CD4-positive, alpha-beta memory T cell (primary cell): ENCODE results near the gene DNAH1. TPM values are rescaled to one million over a fixed set of nuclear protein-coding genes. Genes with fewer than 3 reads are reported as not detected.

Experiments
- CTCF ChIA-PET: fragments of 350-600 bp; sonication (Branson Sonifier 250); formaldehyde crosslinking; loops from one replicate; lab custom pipeline; 2021; ENCODE audit warnings: inconsistent platforms; ENCODE audit not compliant: partially characterized antibody; lab: Charles Lee
- POLR2A ChIA-PET: fragments of 350-600 bp; sonication (Branson Sonifier 250); formaldehyde crosslinking; loops from one replicate; lab custom pipeline; 2021; ENCODE audit not compliant: partially characterized antibody; lab: Charles Lee
- DNase-seq, 5 donors: peaks; one replicate each; pipeline versions ENCODE4 v3.0.0 to v3.0.0-alpha.2; 2020 to 2022; ENCODE audit warnings: mixed read lengths in 1 of 5
- H3K27ac ChIP-seq: one replicate; pipeline ENCODE4 v1.7.0; 2013; ENCODE audit warnings: low read depth, low read length
- H3K27me3 ChIP-seq: 2 replicates; pipeline ENCODE4 v1.7.0; 2013; ENCODE audit warnings: mild to moderate bottlenecking, low read length, moderate library complexity; ENCODE audit not compliant: insufficient read depth
- H3K36me3 ChIP-seq: 2 replicates; pipeline ENCODE4 v1.7.0; 2013; ENCODE audit warnings: mild to moderate bottlenecking, low read length, moderate library complexity; ENCODE audit not compliant: insufficient read depth
- H3K4me1 ChIP-seq: 2 replicates; pipeline ENCODE4 v1.7.0; 2013; ENCODE audit warnings: mild to moderate bottlenecking, low read length, moderate library complexity; ENCODE audit not compliant: insufficient read depth
- H3K4me3 ChIP-seq, 2 donors: one replicate each; pipeline ENCODE4 v1.7.0; 2013; ENCODE audit warnings: low read length in 2 of 2, mild to moderate bottlenecking in 1 of 2
- H3K9me3 ChIP-seq, 2 donors: one replicate each; pipeline ENCODE4 v1.7.0; 2013; ENCODE audit warnings: low read length in 2 of 2, control low read depth in 1 of 2; ENCODE audit not compliant: control insufficient read depth in 1 of 2
- H3K27ac Mint-ChIP-seq, 7 donors: one replicate each; pipeline ENCODE4 v1.8.0; 2020 to 2021; ENCODE audit warnings: mixed read lengths in 7 of 7, mild to moderate bottlenecking in 6 of 7, inconsistent platforms in 3 of 7, moderate library complexity in 3 of 7
- H3K27me3 Mint-ChIP-seq, 2 donors: one replicate each; pipeline ENCODE4 v1.8.0; 2020 to 2021; ENCODE audit warnings: mixed read lengths in 2 of 2
- H3K36me3 Mint-ChIP-seq, 2 donors: one replicate each; pipeline ENCODE4 v1.8.0; 2020 to 2021; ENCODE audit warnings: mixed read lengths in 2 of 2, inconsistent platforms in 1 of 2, mild to moderate bottlenecking in 1 of 2
- H3K4me1 Mint-ChIP-seq, 4 donors: one replicate each; pipeline ENCODE4 v1.8.0; 2020 to 2021; ENCODE audit warnings: mixed read lengths in 4 of 4, mild to moderate bottlenecking in 1 of 4
- H3K4me3 Mint-ChIP-seq, 8 donors: one replicate each; pipeline ENCODE4 v1.8.0; 2020 to 2021; ENCODE audit warnings: mixed read lengths in 8 of 8, mild to moderate bottlenecking in 7 of 8, moderate library complexity in 6 of 8, inconsistent platforms in 3 of 8
- H3K9me3 Mint-ChIP-seq, 8 donors: one replicate each; pipeline ENCODE4 v1.8.0; 2020 to 2021; ENCODE audit warnings: mixed read lengths in 8 of 8, mild to moderate bottlenecking in 5 of 8, inconsistent platforms in 3 of 8, moderate library complexity in 1 of 8
- intact Hi-C: fragments of 100-400 bp; cut with micrococcal nuclease; formaldehyde crosslinking; loops from one replicate; pipeline ENCODE4 v1.15.1; 2023
- polyA plus RNA-seq, 2 donors: library from polyadenylated mRNA; unstranded; fragments of 300-500 nt; fragmentation: Illumina TruSeq; gene quantifications; one replicate each; pipeline ENCODE4 v1.2.3, GENCODE V29; 2021
- total RNA-seq, 2 experiments: library from RNA; stranded (reverse); gene quantifications; one replicate each; pipeline ENCODE4 v1.2.3, GENCODE V29; 2021

The DNAH1 gene
- total and polyA plus RNA-seq, 4 experiments from 2014 or later, result 0.02 to 49.8 (median 23.1) TPM

- H3K36me3 ChIP-seq, result peaks cover 54% of the 10 kb centered on the region
- no peaks in the 10 kb centered on the region for H3K9me3 ChIP-seq
- H3K4me1 ChIP-seq, result peaks cover 37% of the 10 kb centered on the region
- no peaks in the 10 kb centered on the region for H3K9me3 Mint-ChIP-seq
- H3K27ac Mint-ChIP-seq, result peak overlapping the region in 5 of 7 donors; percentile 6 to 96 (median 93)
- no peak overlapping the region for H3K4me3 ChIP-seq
- H3K4me3 Mint-ChIP-seq, result peak overlapping the region in 5 of 8 donors; percentile 23 to 96 (median 85)
- ChIA-PET CTCF (interaction anchor here (1.7 kb wide), 1 partner anchor 180 kb away, joined by 3 read pairs; no protein-coding TSS in a partner anchor), POLR2A (interaction anchor here (0.8 to 1.3 kb wide), 2 partner anchors 9 to 44 kb away, joined by 3 read pairs; no protein-coding TSS in a partner anchor)
- peak in 1 of 5 donors; percentile 37 for DNase-seq
- no peaks in the 10 kb centered on the region for H3K27me3 Mint-ChIP-seq
- H3K27ac ChIP-seq, result no peak overlapping the region
- H3K36me3 Mint-ChIP-seq, result peaks cover 36 to 64% of the 10 kb centered on the region in 2 donors
- no peaks in the 10 kb centered on the region for H3K27me3 ChIP-seq
- intact Hi-C loops, result no loop called here
- H3K4me1 Mint-ChIP-seq, result peaks cover 27 to 44% (median 35%) of the 10 kb centered on the region in 4 donors
Measured at GRCh38 chr3:52407779-52408178, 91.7 kb downstream of the DNAH1 start.

GRCh38 chr3:52408466-52408865 lies 92.3 kb downstream of the DNAH1 start:
- POLR2A ChIA-PET, result interaction anchor here (0.8 kb wide), 1 partner anchor 43 kb away, joined by 3 read pairs; no protein-coding TSS in a partner anchor
- H3K27me3 ChIP-seq, result no peaks in the 10 kb centered on the region
- H3K27ac Mint-ChIP-seq, result peak overlapping the region; percentile 92 to 98 (median 94)
- H3K4me1 ChIP-seq, result peaks cover 37% of the 10 kb centered on the region
- peaks cover 47% of the 10 kb centered on the region for H3K36me3 ChIP-seq
- H3K4me3 ChIP-seq, result peak overlapping the region in 1 of 2 donors; percentile 77
- no peaks in the 10 kb centered on the region for H3K27me3 Mint-ChIP-seq
- no peaks in the 10 kb centered on the region for H3K9me3 ChIP-seq
- H3K36me3 Mint-ChIP-seq, result peaks cover 31 to 59% of the 10 kb centered on the region in 2 donors
- peak overlapping the region; percentile 94 for H3K27ac ChIP-seq
- peak in 1 of 5 donors; percentile 33 for DNase-seq
- CTCF ChIA-PET, result interaction anchor here (1.7 kb wide), 1 partner anchor 181 kb away, joined by 3 read pairs; no protein-coding TSS in a partner anchor
- H3K4me3 Mint-ChIP-seq, result peak overlapping the region; percentile 84 to 96 (median 90)
- intact Hi-C loops, result no loop called here
- peaks cover 27 to 46% (median 39%) of the 10 kb centered on the region in 4 donors for H3K4me1 Mint-ChIP-seq
- H3K9me3 Mint-ChIP-seq, result no peaks in the 10 kb centered on the region

- no peaks in the 10 kb centered on the region for H3K36me3 ChIP-seq
- Mint-ChIP-seq H3K4me3 (no peak overlapping the region), H3K27me3 (no peaks in the 10 kb centered on the region), H3K27ac (no peak overlapping the region), H3K36me3 (peaks cover 7 to 17% of the 10 kb centered on the region in 2 donors), H3K4me1 (peaks cover 15 to 27% (median 22%) of the 10 kb centered on the region in 4 donors), H3K9me3 (no peaks in the 10 kb centered on the region)
- no peak for DNase-seq
- H3K4me1 ChIP-seq, result peaks cover 18% of the 10 kb centered on the region
- POLR2A ChIA-PET, result no interaction called here
- H3K9me3 ChIP-seq, result no peaks in the 10 kb centered on the region
- CTCF ChIA-PET, result interaction anchor here (1.0 kb wide), 1 partner anchor 15 kb away, joined by 3 read pairs; no protein-coding TSS in a partner anchor
- intact Hi-C loops, result no loop called here
- H3K4me3 ChIP-seq, result no peak overlapping the region
- no peaks in the 10 kb centered on the region for H3K27me3 ChIP-seq
- H3K27ac ChIP-seq, result no peak overlapping the region
Measured at GRCh38 chr3:52415800-52416199, 99.7 kb downstream of the DNAH1 start.

DNA sequence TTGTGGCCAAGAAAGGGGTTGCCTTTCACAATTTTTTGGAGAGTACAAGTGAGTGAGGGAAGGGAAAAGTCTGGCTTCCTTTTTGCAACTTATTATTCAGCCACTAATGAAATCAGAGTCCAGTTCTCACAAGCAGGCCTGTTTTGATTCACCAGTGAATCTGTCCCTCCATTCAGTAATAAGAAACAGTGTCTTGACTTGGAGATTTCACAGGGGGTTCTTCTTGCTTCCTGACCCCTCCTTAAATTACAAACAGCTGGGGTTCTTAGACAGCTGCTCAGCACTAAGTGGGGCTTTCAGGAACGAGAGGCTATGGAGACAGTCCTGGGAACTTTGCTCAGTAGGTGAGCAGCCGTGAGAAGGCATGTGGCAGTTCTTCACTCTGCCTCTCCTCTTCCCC lies 104.3 kb downstream of the DNAH1 start:
- Mint-ChIP-seq H3K27ac (no peak overlapping the region), H3K4me3 (no peak overlapping the region), H3K9me3 (no peaks in the 10 kb centered on the region), H3K4me1 (peaks cover 0 to 4% (median 4%) of the 10 kb centered on the region in 4 donors), H3K36me3 (peaks cover 7% of the 10 kb centered on the region in 2 donors), H3K27me3 (no peaks in the 10 kb centered on the region)
- no peaks in the 10 kb centered on the region for H3K36me3 ChIP-seq
- no peaks in the 10 kb centered on the region for H3K27me3 ChIP-seq
- POLR2A ChIA-PET, result no interaction called here
- CTCF ChIA-PET, result interaction anchor here (0.6 to 1.7 kb wide), 4 partner anchors 8 to 27 kb away, joined by 3 to 5 read pairs (median 3); no protein-coding TSS in a partner anchor
- H3K4me1 ChIP-seq, result no peaks in the 10 kb centered on the region
- no peak overlapping the region for H3K4me3 ChIP-seq
- DNase-seq, result no peak
- H3K9me3 ChIP-seq, result no peaks in the 10 kb centered on the region
- no peak overlapping the region for H3K27ac ChIP-seq
- intact Hi-C loops, result no loop called here

- Histone ChIP-seq H3K27me3 (no peaks in the 10 kb centered on the region), H3K36me3 (no peaks in the 10 kb centered on the region), H3K27ac (no peak overlapping the region), H3K4me1 (no peaks in the 10 kb centered on the region), H3K4me3 (no peak overlapping the region), H3K9me3 (no peaks in the 10 kb centered on the region)
- H3K4me1 Mint-ChIP-seq, result peaks cover 0 to 2% (median under 1%) of the 10 kb centered on the region in 4 donors
- peak overlapping the region in 1 of 8 donors; percentile 11 for H3K4me3 Mint-ChIP-seq
- DNase-seq, result no peak
- ChIA-PET CTCF (interaction anchor here (1.0 to 1.4 kb wide), 3 partner anchors 10 to 23 kb away, joined by 3 to 6 read pairs (median 3); no protein-coding TSS in a partner anchor), POLR2A (no interaction called here)
- H3K36me3 Mint-ChIP-seq, result peaks cover 0 to 6% of the 10 kb centered on the region in 2 donors
- no peaks in the 10 kb centered on the region for H3K27me3 Mint-ChIP-seq
- intact Hi-C loops, result no loop called here
- H3K27ac Mint-ChIP-seq, result no peak overlapping the region
- no peaks in the 10 kb centered on the region for H3K9me3 Mint-ChIP-seq
Measured at GRCh38 chr3:52422669-52423068, 106.5 kb downstream of the DNAH1 start.

GRCh38 chr3:52423173-52423572 lies 107.1 kb downstream of the DNAH1 start:
- H3K4me3 ChIP-seq, result no peak overlapping the region
- no peaks in the 10 kb centered on the region for H3K4me1 ChIP-seq
- Mint-ChIP-seq H3K4me1 (no peaks in the 10 kb centered on the region), H3K27me3 (no peaks in the 10 kb centered on the region), H3K4me3 (no peak overlapping the region), H3K36me3 (peaks cover 0 to 4% of the 10 kb centered on the region in 2 donors), H3K9me3 (no peaks in the 10 kb centered on the region), H3K27ac (peak overlapping the region in 2 of 7 donors; percentile 52 to 77)
- ChIA-PET POLR2A (no interaction called here), CTCF (interaction anchor here (1.0 to 1.4 kb wide), 3 partner anchors 11 to 23 kb away, joined by 3 to 6 read pairs (median 3); no protein-coding TSS in a partner anchor)
- no peaks in the 10 kb centered on the region for H3K9me3 ChIP-seq
- no peak overlapping the region for H3K27ac ChIP-seq
- intact Hi-C loops, result no loop called here
- H3K36me3 ChIP-seq, result no peaks in the 10 kb centered on the region
- DNase-seq, result no peak
- H3K27me3 ChIP-seq, result no peaks in the 10 kb centered on the region
